ENCODE data around the gene CD163L1. TPM values are rescaled to one million over a fixed set of nuclear protein-coding genes. Genes with fewer than 3 reads are reported as not detected.

CD163L1 gene
- total and polyA plus RNA-seq, 2 of the 8 experiments (the other 6 are each of a cell fraction or from before 2014, with no cell fraction given): 0.11 to 0.22 TPM

DNA sequence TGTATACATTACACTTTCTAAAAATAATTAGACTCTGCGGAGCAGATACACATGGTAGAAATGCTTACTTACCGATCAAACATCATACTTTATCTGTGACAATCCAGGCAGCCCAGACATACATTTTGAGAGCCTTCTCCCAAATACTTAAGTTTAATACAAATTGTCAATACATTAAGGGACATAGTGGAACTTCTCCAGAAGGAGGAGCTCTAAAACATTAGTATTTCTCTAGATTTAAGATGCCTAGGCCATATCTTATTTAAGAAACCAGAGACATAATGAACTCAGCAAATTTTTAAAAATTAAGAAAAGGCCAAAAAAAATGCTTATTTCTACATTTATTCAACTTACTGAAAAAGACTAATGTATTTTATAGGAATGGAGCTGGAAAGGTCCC is 124.0 kb downstream of the CD163L1 start (continued):
- TF ChIP-seq CTBP2 (IDR thresholded peaks at IDR 0.05; ENCODE audit: borderline replicate concordance, insufficient read depth, insufficient read length, low read length): no peak
- TF ChIP-seq BACH1 (IDR thresholded peaks at IDR 0.05; ENCODE audit: low read length): no peak
- no peak for TF ChIP-seq EZH2 (IDR thresholded peaks at IDR 0.05; ENCODE audit: low read depth, low read length, severe bottlenecking)
- no peak for TF ChIP-seq ZNF274 (IDR thresholded peaks at IDR 0.05; ENCODE audit: borderline replicate concordance, extremely low read depth, low read length)
